Choroid plexus epithelial cell (primary cell): ENCODE measurements around the gene MEIS2.

Experiments
- DNase-seq: peaks from one replicate; pipeline ENCODE4 v3.0.0-alpha.2; 2010; ENCODE audit warnings: low read depth
- H3K4me3 ChIP-seq: 2 replicates; pipeline ENCODE4 v1.5.1; 2011; ENCODE audit warnings: low read depth, mild to moderate bottlenecking, control low read depth, low read length, moderate library complexity
- TF ChIP-seq, protein P1 (sequence below): conservative IDR thresholded peaks from 2 replicates; pipeline ENCODE4 v1.5.1; 2011; ENCODE audit warnings: low read depth, mild to moderate bottlenecking, control low read depth, inconsistent platforms, low read length, moderate library complexity

MEIS2 gene

DNA sequence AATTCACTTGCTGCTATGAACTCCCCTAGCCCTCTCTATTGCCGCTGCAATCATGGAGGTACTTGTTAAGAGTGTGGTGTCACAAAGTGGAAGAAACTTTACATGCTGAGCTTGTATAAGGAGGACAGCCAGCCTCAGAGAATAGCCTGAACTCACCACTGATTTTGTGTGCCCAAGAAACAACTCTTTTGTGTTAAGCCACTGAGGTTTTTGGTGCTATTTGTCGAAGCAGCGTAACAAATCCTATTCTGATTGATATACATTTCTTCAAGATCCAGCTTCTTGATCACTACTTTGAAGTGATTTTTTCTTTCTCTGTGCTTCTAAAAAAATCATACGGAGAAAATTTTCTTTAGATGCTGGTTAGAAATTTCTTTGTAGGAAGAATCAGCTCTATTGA, 132.4 kb downstream of the MEIS2 start:
- no peak overlapping the region for H3K4me3 ChIP-seq
- TF ChIP-seq, protein P1, sequence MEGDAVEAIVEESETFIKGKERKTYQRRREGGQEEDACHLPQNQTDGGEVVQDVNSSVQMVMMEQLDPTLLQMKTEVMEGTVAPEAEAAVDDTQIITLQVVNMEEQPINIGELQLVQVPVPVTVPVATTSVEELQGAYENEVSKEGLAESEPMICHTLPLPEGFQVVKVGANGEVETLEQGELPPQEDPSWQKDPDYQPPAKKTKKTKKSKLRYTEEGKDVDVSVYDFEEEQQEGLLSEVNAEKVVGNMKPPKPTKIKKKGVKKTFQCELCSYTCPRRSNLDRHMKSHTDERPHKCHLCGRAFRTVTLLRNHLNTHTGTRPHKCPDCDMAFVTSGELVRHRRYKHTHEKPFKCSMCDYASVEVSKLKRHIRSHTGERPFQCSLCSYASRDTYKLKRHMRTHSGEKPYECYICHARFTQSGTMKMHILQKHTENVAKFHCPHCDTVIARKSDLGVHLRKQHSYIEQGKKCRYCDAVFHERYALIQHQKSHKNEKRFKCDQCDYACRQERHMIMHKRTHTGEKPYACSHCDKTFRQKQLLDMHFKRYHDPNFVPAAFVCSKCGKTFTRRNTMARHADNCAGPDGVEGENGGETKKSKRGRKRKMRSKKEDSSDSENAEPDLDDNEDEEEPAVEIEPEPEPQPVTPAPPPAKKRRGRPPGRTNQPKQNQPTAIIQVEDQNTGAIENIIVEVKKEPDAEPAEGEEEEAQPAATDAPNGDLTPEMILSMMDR: no peak
- DNase-seq: no peak

DNA sequence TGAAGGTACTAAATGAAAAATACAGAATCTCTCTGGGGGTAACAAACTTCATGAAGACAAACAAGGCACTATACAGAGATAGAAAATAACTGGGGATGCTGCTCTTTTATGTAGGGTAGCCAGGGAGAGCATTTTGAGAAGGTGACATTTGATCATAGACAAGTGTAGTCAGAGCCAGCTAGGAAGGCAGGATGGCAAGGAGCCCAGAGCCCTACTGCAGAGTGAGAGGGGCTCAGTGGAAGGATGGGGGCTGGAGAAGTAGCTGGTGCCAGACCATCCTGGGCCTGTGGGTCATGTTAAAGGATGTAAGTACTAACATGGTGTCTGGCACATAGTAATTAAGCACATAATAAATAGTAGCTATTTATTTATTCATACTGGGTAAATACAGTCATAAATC, 133.6 kb downstream of the MEIS2 start:
- no peak for DNase-seq
- TF ChIP-seq, protein P1: no peak
- H3K4me3 ChIP-seq: no peak overlapping the region

DNA sequence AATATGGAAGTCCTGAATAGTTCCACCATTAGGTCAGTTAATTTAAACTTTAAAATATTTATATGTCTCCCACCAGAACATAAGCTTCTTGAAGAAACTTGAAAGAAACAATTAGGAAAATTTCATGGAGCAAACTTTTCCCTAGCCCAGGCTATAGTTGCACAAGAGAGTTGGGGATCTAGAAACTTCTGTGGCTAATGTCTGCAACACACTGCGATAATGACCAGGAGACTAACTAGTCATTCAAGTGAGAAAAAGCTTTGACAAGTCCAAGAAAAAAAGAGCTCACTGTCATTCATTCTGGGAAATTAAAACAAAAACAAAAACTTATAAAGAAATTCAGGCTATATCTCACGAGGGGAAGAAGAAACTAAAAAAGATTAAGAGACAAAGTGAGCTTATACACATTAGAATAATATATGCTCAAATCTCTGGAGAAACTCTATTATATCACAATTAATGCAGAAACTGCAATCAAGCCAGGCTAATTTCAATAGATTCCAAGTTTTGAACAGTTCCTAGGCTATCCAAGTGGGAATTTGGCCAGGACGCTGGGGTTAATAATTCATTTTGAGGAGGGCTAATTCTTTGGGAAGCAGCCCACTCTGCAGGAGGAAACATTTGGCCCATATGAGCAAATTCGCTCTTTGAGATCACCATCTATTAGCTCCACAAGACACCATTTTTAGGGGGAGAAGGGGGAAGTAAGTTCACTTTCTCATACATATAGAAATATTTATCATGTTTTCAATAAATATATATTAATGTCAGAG, 134.6 kb downstream of the MEIS2 start:
- H3K4me3 ChIP-seq: no peak overlapping the region
- TF ChIP-seq, protein P1: no peak
- no peak for DNase-seq

DNA sequence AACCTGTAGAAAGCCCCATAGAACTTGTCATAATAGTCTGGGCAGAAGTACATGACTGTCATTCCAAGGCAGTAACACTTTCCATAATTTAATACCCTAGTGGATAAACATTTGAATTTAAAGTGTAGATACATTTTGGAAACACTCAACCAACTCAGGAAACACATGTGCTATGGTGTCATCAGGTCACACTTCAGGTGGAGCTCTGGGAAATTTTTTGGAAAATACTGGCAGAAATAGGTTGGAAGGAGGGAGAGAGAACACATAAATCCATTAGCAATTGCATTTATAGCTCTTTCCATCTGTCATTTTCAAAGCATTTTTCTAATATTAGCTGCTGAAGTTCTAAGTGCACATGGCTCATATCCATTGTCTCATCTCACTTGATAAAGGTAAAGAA, 135.7 kb downstream of the MEIS2 start:
- no peak for DNase-seq
- TF ChIP-seq, protein P1: no peak
- no peak overlapping the region for H3K4me3 ChIP-seq

DNA sequence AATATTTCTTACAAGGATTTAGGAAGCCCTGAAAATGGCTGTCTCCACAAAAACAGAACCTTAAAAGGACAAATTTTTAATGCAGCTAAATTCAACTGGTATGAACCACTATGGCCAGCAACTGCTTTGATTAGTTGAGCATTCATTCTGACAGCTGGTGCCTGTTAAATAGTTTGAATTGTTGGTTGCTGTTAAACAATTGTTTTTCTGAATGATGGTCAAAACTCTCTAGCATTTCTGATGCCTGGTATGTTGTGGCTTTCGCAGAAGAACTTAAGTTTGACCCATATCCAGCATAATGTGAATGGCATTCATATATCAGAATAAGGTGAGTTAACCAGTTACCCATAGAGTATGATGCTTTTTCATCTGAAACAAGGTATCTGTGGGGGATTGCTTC, 138.4 kb downstream of the MEIS2 start:
- no peak overlapping the region for H3K4me3 ChIP-seq
- TF ChIP-seq, protein P1: no peak
- DNase-seq: peak; percentile 37

DNA sequence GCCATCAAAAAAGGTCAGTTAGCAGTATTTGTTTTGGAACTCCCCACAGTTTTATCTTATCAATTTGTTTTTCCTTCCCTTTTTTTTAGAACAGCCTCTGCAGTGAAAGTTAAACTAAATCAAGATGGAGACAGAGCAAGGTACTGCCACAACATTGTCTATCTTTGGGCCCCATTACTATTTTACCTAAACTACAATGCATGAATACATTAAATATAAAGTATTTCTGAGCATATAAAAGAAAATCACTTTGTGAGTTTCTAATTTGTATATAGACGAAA, 139.5 kb downstream of the MEIS2 start:
- TF ChIP-seq, protein P1: no peak

More for the DNA sequence above, 139.5 kb downstream of the MEIS2 start:
- DNase-seq: no peak
- no peak overlapping the region for H3K4me3 ChIP-seq
